Panc1 (cell line): ENCODE data around the gene EFTUD2.

Experiments used
- CTCF ChIP-seq: fragments of 450-650 bp; IDR thresholded peaks from 2 replicates; pipeline ENCODE4 v1.5.1; 2017; ENCODE audit warnings: mild to moderate bottlenecking
- REST ChIP-seq, 2 experiments: IDR thresholded peaks; 2 replicates each; pipeline ENCODE4 v1.6.1; 2011 to 2012; ENCODE audit warnings: low read depth in 2 of 2, control low read depth in 1 of 2, low read length in 1 of 2, mild to moderate bottlenecking in 1 of 2, moderate library complexity in 1 of 2; ENCODE audit not compliant: insufficient read depth in 1 of 2

GRCh38 chr17:44932096-44932786, 33.0 kb upstream of the EFTUD2 start:
- TF ChIP-seq CTCF (no peak), REST (IDR thresholded peaks at IDR 0.05; ENCODE audit: insufficient read depth in 1 of 2, low read depth in 2 of 2, low read length in 1 of 2) (no peak)
